HG03354 (cell line): ENCODE data around the gene PHOX2A.

ENCODE experiments used
- ATAC-seq: cut with Tn5 transposase; IDR thresholded peaks from one replicate; pipeline ENCODE4 v1.9.1; 2021; ENCODE audit warnings: mild to moderate bottlenecking; ENCODE audit not compliant: unreplicated experiment, poor library complexity, severe bottlenecking

The PHOX2A gene

GRCh38 chr11:72235351-72236057 lies 8.5 kb downstream of the PHOX2A start:
- no peak for ATAC-seq

DNA sequence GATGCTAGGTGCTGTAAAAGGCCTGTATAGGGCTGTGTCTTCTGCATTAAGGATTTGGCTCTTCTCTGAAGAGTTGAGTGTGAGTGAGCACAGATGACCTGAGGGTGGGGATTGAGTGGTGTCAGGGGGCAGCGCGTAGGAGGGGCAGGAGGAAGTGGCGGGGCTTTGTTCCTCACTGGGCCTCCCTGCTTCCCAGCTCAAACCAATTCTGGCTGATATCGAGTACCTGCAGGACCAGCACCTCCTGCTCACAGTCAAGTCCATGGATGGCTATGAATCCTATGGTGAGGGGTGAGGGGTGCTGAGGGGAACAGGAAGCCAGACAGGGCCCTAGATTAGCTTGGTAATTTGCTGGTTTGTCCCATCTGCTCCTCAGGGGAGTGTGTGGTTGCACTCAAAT lies 9.1 kb downstream of the PHOX2A start:
- no peak for ATAC-seq

GRCh38 chr11:72234514-72234830 lies 9.5 kb downstream of the PHOX2A start:
- ATAC-seq, result no peak

DNA sequence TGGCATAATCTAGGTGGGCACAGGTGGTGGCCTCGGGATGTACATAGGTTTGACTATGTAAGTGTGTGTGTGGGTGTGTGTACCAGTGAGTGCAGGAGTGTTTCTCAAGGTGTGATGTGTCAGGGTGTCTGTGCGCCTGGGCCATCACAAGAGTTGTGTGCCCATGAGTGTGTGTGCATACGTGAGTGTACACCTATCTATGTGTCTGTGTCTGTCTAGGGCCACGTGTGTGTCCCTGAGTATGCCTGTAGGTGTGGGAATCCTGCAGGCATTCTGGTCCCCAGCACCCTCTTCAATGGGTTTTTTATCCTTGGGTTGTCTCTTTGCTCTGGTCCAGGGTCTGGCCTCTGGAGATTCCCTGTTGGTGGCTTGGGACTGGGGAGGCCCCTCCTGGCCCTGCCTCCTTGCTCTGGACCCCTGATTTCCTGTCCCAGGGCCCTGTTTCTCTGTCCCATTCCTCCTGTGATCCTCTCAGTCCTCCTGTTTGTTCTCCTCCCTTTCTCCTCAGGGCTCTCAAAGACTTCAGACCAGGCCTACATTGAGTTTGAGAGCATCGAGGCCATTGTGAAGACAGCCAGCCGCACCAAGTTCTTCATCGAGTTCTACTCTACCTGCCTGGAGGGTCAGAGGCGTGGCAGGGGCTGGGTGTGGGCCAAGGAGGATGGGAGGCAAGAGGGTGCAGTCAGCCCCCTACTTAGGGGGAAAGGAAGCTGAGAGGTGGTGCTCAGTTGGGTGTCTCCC lies 10.0 kb downstream of the PHOX2A start:
- ATAC-seq, result no peak

DNA sequence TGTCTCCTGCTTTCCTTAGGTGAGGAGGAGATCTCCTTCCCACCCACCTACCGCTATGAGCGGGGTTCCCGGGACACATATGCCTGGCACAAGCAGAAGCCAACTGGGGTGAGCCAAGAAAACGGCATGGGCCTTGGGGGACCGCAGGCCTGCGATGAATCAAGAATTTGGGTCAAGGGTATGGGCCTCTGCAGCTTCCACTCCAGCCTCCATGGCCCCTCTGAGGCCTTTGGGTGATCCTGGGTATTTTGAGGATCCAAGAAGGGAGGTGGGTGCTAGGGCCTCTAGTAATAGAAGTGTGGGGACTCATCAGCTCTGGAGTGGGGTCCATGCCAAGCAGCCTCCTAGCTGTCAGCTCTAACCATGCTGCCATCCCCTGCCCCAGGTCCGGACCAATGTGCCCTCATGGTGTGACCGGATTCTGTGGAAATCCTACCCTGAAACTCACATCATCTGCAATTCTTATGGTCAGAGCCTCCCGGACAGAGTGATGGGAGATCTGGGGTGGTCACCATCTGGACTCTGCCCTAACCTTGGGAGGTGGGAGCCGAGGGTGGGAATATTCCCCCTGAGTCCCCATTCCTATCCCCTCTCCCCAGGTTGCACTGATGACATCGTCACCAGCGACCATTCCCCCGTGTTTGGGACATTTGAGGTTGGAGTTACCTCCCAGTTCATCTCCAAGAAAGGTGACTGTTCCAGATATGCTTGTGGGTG lies 10.8 kb downstream of the PHOX2A start:
- no peak for ATAC-seq

DNA sequence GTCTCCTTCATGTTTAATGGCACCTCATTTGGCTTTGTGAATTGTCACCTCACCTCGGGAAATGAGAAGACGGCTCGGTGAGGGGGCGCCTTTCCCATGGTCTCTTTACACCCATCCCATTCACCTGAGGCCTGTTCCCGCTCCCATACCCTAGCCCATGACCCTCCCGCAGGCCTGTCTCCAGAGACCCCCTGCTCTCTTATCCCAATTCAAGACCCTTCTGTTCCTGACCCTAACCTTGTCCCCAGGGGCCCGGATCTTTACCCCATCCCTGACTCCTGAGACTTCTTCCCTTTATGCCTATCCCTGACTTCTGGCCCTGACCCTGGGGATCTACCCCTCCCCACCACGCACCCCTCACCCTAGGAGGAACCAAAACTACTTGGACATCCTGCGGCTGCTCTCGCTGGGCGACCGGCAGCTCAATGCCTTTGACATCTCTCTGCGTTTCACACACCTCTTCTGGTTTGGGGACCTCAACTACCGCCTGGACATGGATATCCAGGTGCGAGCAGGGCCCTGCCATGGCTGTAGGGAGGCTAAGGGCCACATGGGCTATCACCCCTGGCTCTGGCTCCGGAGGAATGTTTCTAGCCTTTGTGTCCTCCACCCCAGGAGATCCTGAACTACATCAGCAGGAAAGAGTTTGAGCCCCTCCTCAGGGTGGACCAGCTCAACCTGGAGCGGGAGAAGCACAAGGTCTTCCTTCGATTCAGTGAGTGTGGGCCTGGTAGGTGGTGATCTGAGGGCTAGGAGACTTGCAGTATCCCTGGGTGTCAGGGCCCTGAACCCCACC lies 11.5 kb downstream of the PHOX2A start:
- ATAC-seq, result no peak

GRCh38 chr11:72231396-72232259 lies 12.3 kb downstream of the PHOX2A start:
- ATAC-seq, result no peak

DNA sequence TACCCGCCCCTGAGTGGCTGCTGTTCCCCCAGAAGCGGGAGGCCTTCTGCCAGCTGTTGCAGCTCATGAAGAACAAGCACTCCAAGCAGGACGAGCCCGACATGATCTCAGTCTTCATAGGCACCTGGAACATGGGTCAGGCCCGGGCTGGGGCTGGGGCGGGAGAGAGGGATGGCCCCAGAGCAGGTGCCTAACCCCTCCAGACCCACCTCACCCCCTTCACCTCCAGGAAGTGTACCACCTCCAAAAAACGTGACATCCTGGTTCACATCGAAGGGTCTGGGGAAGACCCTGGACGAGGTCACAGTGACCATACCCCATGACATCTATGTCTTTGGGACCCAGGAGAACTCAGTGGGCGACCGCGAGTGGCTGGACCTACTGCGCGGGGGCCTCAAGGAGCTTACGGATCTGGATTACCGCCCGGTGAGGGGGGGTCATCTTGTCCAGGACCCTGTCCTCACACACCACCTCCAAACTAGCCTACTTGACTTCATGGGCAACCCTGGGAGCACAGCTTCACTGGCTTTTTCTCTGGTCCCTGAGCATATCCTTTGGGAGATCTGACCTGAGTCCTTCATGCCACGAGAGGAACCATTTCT lies 13.1 kb downstream of the PHOX2A start:
- no peak for ATAC-seq

DNA sequence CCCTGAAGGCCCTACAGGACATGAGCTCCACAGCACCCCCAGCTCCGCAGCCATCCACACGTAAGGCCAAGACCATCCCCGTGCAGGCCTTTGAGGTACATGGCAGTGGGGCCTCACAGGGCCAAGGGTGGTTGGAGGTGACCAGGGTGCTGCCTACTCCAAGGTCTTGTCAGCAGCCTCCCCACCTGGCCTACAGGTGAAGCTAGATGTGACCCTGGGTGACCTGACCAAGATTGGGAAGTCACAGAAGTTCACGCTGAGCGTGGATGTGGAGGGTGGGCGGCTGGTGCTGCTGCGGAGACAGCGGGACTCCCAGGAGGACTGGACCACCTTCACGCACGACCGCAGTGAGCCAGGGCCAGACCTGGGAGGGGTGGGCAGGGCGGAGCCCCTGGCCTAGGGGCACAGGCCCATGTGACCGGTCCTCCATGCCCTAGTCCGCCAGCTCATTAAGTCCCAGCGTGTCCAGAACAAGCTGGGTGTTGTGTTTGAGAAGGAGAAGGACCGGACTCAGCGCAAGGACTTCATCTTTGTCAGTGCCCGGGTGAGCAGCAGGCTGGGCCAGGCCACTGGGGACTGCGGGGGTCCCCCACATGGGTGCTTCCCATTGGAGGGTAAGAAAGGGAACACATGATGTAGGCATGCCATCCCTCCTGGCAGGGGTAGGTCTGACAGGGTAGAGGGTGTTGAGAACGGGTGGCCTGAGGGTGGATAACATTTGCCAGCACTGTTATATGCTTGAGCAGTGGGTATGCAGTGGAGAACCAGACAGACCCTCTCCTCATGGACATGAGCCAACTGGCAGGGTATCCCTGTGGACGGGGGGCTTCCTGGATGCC lies 13.8 kb downstream of the PHOX2A start:
- no peak for ATAC-seq

- no peak for ATAC-seq
These were observed 14.5 kb downstream of the PHOX2A start for GRCh38 chr11:72229336-72229924.

GRCh38 chr11:72228844-72229231 lies 15.1 kb downstream of the PHOX2A start:
- no peak for ATAC-seq

- no peak for ATAC-seq
These were observed 15.6 kb downstream of the PHOX2A start for GRCh38 chr11:72228229-72228843.

DNA sequence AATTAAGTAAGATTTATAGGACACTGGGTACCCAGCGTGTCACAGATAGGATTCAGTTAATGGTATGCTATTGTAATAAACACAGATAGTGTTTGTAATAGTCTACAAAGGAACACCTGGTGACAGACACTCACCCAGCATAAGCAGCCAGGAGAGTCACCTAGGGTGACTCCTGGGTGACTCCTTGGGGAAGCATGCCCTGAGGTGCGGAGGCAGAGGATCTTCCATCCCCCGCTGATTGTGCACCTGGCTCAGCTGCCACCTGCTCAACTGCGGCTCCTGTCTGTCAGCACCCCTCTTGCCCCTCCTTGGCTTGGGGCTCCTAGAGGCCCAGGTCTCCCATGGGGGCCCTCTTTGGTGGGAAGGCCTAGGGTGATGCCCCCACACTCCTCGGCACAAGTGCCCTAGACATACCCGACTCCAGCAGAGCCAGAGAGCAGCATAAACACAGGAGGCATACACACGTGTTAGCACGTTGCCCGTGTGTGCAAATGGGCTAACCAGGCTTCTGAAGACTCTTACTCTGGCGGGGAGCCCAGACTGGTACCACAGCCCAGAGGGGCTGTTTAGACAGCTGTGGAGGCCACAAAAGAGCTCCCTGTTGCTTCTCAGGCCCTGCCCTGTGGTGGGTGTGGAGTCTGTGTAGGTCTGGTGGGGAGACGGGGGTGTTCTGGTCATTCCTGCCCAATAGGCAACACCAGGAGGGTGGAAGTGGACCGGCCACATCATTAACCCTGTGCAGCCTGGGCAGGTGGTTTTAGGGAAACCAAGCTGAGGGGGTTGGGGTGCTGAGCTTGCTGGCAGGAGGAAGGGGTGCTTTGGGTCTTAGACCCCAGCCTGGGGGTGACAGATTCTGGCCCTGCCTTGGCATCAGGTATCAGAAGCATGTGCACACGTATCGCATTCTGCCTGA lies 16.4 kb downstream of the PHOX2A start:
- ATAC-seq, result no peak

DNA sequence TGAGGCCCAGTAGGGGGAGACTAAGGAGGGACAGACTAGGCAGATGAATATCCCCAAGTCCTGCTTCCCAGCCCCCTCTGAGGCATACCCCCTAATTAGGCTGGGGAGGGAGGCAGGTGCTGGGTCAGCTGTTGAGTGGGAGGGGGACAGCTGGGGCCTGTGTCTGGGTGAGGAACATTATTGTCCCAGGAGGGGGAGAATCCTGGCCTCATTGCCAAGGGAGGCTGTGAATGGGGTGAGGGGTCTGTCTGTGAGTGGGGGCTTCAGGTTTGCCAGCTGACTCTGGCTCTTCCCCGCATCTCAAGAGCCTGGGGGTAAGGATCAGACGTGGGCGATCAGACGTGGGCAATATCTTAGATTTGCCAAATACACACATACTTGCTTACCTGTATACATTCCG lies 17.3 kb downstream of the PHOX2A start:
- ATAC-seq, result no peak

GRCh38 chr11:72225411-72225951 lies 18.5 kb downstream of the PHOX2A start:
- ATAC-seq, result no peak
